LNCAP (cell line): ENCODE data around the gene AKT3.

Source experiments
- CTCF ChIP-seq: fragments of 450-650 bp; IDR thresholded peaks from 2 replicates; pipeline ENCODE4 v1.5.1; 2017; ENCODE audit warnings: mild to moderate bottlenecking

The AKT3 gene

GRCh38 chr1:243848165-243848857 is 1.7 kb downstream of the AKT3 start:
- TF ChIP-seq CTCF = no peak

DNA sequence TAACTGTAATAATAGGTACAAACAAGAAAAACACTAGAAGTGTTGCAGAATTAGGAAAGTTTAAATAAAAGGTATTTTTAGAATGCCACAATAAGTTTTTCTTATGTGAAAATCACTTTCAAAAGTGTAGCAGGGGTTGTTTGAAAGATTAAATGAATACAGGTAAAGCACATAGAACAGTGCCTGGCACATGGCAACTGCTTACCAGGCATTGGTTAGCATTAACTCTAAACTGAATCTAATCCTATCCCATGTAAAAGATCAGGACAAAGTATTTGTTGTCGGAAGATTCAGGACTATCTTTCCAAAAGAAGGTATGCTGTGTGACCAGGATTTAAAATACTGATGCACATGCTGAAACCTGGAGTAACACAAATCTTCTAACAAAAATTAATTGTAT is 3.3 kb downstream of the AKT3 start:
- no peak for TF ChIP-seq CTCF

DNA sequence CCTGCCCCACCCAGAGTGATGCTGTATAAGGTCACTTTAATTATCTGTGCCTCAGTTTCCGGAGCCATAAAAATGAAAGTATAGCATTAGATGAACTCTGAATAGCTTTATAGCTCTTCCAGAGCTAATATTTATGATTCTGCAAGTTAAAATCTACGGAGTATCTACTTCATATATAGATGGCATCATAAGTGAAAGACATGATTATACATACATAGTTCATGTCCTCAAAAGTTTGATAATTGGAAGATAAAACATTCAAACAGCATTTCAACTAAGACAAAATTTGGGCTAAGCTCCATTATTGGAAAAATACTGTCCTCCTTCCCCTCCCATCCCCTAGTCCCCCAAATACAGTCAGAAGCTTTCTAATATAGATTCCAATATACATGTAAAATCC is 4.2 kb downstream of the AKT3 start:
- no peak for TF ChIP-seq CTCF

DNA sequence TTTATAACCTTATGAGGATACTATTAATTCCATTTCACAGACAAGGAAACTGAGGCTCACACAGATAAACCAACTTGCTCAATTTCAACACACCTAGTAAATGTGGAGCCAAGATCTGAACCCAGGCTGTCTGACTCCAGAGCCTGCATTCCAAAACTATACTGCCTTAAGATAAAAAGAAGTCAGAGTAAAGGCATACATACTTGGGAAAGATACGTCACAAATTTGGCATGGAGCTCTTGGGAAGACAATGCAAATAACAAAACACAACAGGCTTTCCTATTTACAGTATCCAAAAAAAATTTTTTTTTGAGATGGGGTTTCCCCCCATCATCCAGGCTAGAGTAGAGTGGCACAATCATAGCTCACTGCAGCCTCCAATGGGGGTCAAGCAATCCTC is 5.9 kb downstream of the AKT3 start:
- TF ChIP-seq CTCF = no peak

- TF ChIP-seq CTCF = no peak
Measured at GRCh38 chr1:243842978-243843511, 7.0 kb downstream of the AKT3 start.

DNA sequence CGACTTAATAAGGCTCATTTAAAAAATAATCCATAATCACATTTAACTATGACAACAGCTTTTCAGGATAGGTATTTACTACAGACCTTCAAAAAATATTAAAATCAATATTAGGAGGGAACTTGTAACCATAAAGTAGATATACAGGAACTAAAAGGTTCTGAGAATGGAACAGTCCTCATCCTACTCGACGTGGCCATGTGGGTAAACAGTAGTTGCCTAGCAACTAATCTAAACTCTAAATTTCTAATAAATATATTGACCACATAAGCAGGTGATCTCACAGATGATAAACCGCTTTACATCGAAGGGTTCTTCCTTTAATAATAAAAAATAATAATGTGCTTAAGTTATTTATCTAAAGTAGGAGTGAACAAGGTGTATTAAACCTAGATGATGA is 7.9 kb downstream of the AKT3 start:
- TF ChIP-seq CTCF = no peak

DNA sequence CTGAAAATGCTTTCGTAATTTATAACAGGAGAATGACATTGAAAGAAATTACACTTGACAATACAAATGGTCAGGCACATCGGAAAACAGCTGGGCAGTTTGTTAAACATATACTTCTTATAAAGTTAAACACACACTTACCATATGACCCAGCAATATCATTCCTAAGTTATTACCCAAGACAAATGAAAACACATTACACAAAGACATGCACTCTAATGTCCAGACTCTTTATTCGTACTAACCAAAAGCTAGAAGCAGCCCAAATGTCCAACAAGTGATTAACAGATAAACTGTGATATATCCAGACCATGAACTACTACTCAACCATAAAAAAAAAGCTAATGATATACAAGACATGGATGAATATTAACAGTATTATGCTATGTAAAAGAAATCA is 8.5 kb downstream of the AKT3 start:
- no peak for TF ChIP-seq CTCF
